Measurements from ENCODE around the gene DRAM2. TPM values are rescaled to one million over a fixed set of nuclear protein-coding genes. Genes with fewer than 3 reads are reported as not detected.

Gene DRAM2
- total RNA-seq, 1 donor = 58.3 TPM

- no peak overlapping the region for H3K4me3 ChIP-seq (ENCODE audit: low read depth, low read length)
- TF ChIP-seq CTCF (IDR thresholded peaks at IDR 0.05; ENCODE audit: insufficient read depth, low read depth, low read length) = no peak
Observed at GRCh38 chr1:111175349-111175748, 35.5 kb upstream of the DRAM2 start.

GRCh38 chr1:111174070-111174469, 34.2 kb upstream of the DRAM2 start:
- no peak for TF ChIP-seq CTCF (IDR thresholded peaks at IDR 0.05; ENCODE audit: insufficient read depth, low read depth, low read length)
- no peak overlapping the region for H3K4me3 ChIP-seq (ENCODE audit: low read depth, low read length)
- DNase-seq (ENCODE audit: low read depth) = no peak

More at GRCh38 chr1:111175349-111175748, 35.5 kb upstream of the DRAM2 start:
- DNase-seq (ENCODE audit: low read depth) = no peak

GRCh38 chr1:111172463-111172862, 32.6 kb upstream of the DRAM2 start:
- TF ChIP-seq CTCF (IDR thresholded peaks at IDR 0.05; ENCODE audit: insufficient read depth, low read depth, low read length) = no peak
- H3K4me3 ChIP-seq (ENCODE audit: low read depth, low read length) = no peak overlapping the region
- DNase-seq (ENCODE audit: low read depth) = no peak

GRCh38 chr1:111164151-111164550, 24.3 kb upstream of the DRAM2 start:
- H3K4me3 ChIP-seq (ENCODE audit: low read depth, low read length) = no peak overlapping the region
- no peak for TF ChIP-seq CTCF (IDR thresholded peaks at IDR 0.05; ENCODE audit: insufficient read depth, low read depth, low read length)
- no peak for DNase-seq (ENCODE audit: low read depth)

- TF ChIP-seq CTCF (IDR thresholded peaks at IDR 0.05; ENCODE audit: insufficient read depth, low read depth, low read length) = no peak
- no peak for DNase-seq (ENCODE audit: low read depth)
Observed at GRCh38 chr1:111163363-111163762, 23.5 kb upstream of the DRAM2 start.

GRCh38 chr1:111162488-111162880, 22.6 kb upstream of the DRAM2 start:
- no peak for DNase-seq (ENCODE audit: low read depth)
- TF ChIP-seq CTCF (IDR thresholded peaks at IDR 0.05; ENCODE audit: insufficient read depth, low read depth, low read length) = no peak

More at GRCh38 chr1:111163363-111163762, 23.5 kb upstream of the DRAM2 start:
- H3K4me3 ChIP-seq (ENCODE audit: low read depth, low read length) = no peak overlapping the region

GRCh38 chr1:111161843-111162487, 22.1 kb upstream of the DRAM2 start:
- no peak overlapping the region for H3K4me3 ChIP-seq (ENCODE audit: low read depth, low read length)
- no peak for TF ChIP-seq CTCF (IDR thresholded peaks at IDR 0.05; ENCODE audit: insufficient read depth, low read depth, low read length)
- DNase-seq (ENCODE audit: low read depth) = peak; percentile 62

More at GRCh38 chr1:111162488-111162880, 22.6 kb upstream of the DRAM2 start:
- no peak overlapping the region for H3K4me3 ChIP-seq (ENCODE audit: low read depth, low read length)
